Neural progenitor cell (in vitro differentiated cells): Measurements from ENCODE around the gene FITM2.
"Not testable (repeated sequence)": the region's sequence is repeated elsewhere in the genome, so short reads cannot be mapped to it uniquely, and the experiment has no call there.

ENCODE experiments used
- CTCF ChIP-seq: fragments of 200-600 bp; sonication (generic); IDR thresholded peaks from 2 replicates; pipeline ENCODE4 v1.5.1; 2017; ENCODE audit warnings: antibody characterized with exemption, mild to moderate bottlenecking
- EZH2phosphoT487 ChIP-seq: fragments of 200-600 bp; sonication (generic); IDR thresholded peaks from 2 replicates; pipeline ENCODE4 v1.6.1; 2017; ENCODE audit warnings: antibody characterized with exemption

GRCh38 chr20:44327748-44328147 lies 16.7 kb upstream of the FITM2 start:
- not testable (repeated sequence) for TF ChIP-seq EZH2phosphoT487, CTCF
